Fibroblast of skin of abdomen (primary cell): ENCODE measurements around the gene ABLIM2.

ENCODE experiments used
- DNase-seq: peaks from one replicate; pipeline ENCODE4 v3.0.0-alpha.2; 2013

The ABLIM2 gene

GRCh38 chr4:8136529-8136928 lies 22.1 kb downstream of the ABLIM2 start:
- DNase-seq, result no peak

GRCh38 chr4:8135666-8136065 lies 22.9 kb downstream of the ABLIM2 start:
- DNase-seq, result no peak

GRCh38 chr4:8133897-8134563 lies 24.6 kb downstream of the ABLIM2 start:
- DNase-seq, result no peak

- no peak for DNase-seq
These were observed 25.5 kb downstream of the ABLIM2 start for GRCh38 chr4:8132947-8133705.

- no peak for DNase-seq
These were observed 26.2 kb downstream of the ABLIM2 start for GRCh38 chr4:8132400-8132799.

DNA sequence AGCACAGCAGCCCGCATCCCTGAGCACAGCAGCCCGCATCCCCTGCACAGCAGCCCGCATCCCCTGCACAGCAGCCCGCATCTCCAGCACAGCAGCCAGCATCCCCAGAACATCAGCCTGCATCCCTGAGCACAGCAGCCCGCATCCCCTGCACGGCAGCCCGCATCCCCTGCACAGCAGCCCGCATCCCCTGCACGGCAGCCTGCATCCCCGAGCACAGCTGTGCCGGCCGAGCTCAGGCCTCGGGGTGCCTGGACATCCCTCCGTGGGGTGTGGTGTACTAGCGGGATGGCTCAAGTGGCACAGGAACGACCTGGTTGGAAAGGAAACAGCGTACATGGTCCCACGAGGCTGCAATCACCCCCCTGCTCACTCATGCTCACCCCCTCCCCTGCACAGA lies 26.8 kb downstream of the ABLIM2 start:
- no peak for DNase-seq

DNA sequence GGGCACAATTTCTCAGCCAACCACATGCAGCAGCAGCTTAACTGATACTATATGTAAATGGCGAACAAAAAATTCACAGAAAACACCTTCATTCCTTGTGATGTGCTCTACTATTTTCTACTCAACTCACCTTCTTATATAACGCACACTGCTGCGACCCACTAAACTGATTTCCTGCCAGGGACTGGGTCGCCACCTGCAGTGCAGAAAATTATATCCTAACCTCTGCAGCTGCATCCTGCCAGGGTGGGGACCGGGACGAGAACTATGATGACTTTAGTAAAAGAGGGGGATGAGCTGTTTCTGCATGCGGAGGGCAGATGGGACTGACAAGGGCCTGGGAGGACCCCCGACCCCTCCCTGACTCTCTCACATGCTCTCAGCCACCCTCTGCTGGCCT lies 27.4 kb downstream of the ABLIM2 start:
- DNase-seq, result no peak

DNA sequence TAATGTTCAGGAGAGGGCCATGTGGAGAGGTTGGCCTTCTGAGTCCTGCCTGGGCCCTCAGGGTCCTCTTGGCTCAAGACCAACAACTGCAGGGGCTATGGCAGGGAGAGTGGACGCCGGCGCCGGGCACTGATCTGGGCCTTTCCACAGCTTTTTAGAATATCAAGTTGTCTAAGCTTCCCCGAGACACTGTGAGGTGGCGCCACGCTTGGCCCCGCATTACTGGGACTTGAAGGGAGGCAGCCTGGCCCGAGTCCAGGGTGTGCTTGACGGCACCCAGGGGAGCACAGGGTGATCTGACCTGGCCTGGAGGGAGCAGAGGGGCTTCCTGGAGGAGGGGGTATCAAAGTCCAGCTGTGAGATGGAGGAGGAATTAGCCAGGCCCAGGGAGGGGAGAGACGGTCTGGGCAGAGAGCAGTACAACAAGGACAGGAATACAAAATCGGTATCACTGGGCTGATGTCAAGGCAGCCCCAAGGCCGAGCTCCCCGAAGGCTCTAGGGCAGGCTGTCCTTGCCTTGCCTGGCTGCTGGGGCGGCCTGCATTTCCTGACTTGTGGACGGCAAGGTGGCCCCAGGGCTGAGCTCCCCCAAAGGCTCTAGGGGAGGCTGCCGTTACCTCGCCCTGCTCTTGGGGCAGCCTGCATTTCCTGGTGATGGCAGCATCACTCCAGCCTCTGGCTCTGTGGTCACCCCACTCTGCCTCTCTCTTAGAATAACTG lies 28.1 kb downstream of the ABLIM2 start:
- no peak for DNase-seq

- no peak for DNase-seq
These were observed 28.8 kb downstream of the ABLIM2 start for GRCh38 chr4:8129785-8130184.

DNA sequence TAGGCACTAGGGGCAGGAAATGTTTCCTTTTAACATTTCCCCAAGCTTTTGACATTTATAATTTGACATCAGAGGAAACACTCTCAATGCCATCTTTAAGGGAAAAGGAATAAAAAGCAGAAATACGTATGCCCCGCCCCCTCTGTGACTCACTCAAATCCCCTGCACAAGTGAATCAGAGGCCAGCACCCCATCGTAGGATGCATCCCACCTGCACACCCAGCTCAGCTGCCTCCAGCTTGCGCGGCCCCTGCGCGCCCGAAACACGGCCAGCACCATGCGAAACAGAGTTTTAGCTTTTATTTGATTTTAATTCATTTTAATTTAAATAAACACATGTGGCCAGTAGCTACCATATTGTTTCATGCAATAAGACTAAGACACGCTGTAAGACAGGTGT lies 29.5 kb downstream of the ABLIM2 start:
- no peak for DNase-seq

DNA sequence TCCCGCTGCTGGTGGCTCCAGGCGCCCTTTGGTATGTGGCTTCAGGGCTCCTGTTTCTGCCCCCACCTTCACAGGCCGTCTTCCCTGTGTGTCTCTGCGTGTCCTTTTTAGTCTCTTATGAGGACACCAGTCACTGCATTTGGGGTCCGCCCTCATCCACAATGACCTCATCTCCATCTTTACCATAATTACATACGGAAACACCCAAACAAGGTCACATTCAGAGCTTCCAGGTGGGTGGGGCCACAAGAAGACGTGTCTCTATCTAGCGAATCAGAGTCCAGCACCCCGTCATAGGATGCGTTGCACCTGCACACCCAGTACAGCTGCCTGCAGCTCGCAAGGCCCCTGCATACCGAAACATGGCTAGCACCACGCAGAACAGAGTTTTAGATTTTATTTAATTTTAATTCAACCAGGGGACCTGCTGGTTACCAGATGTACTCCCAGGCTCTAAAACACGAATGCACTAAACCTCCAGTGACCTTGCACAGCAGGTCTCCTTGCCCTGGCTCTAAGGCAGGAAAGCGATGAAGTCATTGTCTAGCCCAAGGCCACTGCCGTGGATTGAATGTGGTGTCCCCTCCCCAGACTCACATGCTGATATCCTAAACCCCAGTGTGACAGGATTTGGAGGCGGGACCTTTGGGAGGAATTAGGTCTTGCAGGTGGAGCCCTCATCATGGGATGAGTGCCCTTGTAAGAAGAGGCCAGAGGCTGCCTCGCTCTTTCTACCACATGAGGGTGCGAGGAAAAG lies 30.3 kb downstream of the ABLIM2 start:
- DNase-seq, result no peak

- DNase-seq, result no peak
These were observed 31.4 kb downstream of the ABLIM2 start for GRCh38 chr4:8127051-8127826.

- no peak for DNase-seq
These were observed 32.1 kb downstream of the ABLIM2 start for GRCh38 chr4:8126523-8126922.

DNA sequence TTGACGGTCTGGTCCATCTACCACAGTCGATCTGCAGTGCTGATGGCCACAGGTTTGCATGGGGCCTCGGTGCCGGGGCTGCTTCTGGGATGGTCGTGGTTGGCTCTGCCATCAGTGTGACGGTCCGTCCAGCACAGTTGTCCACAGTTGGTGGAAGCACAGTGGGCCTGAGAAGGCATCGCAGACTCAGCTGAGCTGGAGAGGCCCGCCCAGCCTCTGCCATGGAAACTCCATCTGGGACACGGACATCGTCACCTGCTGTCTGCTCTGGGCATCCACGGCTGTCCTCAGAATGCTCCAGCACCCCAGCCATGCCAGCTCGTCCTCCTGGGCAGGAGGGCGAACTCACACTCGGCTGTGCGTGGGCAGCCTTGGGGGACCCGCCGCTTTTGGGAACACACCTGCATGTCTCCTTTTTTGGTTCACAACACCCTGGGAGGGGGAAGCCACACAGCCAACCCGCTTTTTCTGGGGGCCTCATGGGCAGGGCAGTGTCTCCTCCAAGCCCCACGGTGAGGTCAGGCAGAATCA lies 33.0 kb downstream of the ABLIM2 start:
- no peak for DNase-seq

GRCh38 chr4:8123870-8124269 lies 34.7 kb downstream of the ABLIM2 start:
- DNase-seq, result no peak

GRCh38 chr4:8123389-8123788 lies 35.2 kb downstream of the ABLIM2 start:
- peak; percentile 34 for DNase-seq

GRCh38 chr4:8122746-8123145 lies 35.9 kb downstream of the ABLIM2 start:
- DNase-seq, result no peak

- no peak for DNase-seq
These were observed 37.2 kb downstream of the ABLIM2 start for GRCh38 chr4:8121292-8122015.

DNA sequence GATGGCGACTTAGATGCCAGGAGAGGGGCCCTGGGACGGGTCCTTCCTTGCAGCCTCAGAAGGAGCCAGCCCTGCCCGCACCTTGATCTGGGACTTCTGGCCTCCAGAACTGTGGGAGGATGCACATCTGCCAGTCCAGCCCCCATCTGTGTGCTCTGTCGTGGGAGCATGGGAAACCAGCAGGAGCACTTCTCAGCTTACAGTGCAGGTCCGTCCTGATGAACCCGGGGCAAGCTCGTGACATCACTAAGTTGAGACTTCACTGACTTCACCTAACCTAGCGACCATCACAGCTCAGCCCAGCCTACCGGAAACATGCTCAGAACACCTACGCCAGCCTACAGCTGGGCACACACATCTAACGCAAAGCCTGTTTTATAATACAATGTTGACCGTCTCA lies 38.1 kb downstream of the ABLIM2 start:
- DNase-seq, result no peak

GRCh38 chr4:8119877-8120276 lies 38.7 kb downstream of the ABLIM2 start:
- DNase-seq, result no peak

DNA sequence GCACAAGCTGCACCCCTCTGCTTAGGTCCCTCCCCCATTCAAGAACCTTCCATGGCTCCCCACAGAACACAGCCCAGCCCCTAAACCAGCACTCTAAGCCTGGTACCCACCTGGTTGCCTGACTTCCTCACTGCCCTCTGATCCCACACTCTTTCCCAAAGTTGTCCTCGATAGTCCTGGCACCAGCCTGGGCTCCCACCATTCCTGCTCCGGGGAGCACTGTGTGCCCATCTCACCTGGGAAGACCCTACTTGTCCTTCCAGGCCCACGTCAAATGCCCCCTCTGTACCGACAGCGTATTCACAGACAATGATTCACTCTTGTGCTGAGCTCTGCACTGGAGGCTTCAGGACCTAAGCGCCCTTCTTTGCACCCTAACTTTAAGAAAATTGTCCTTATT lies 40.1 kb downstream of the ABLIM2 start:
- no peak for DNase-seq
